ENCODE results near the gene DIMT1.
A peak's percentile ranks its signal among the peaks of the same experiment; 100 is the strongest.

Gene DIMT1

GRCh38 chr5:62369039-62369438 lies 34.7 kb downstream of the DIMT1 start:
- no peak for FAIRE-seq

- FAIRE-seq: no peak
These were observed 41.0 kb downstream of the DIMT1 start for GRCh38 chr5:62362701-62363100.

- peak; percentile 99 for FAIRE-seq
These were observed 49.5 kb downstream of the DIMT1 start for GRCh38 chr5:62354028-62354874.

DNA sequence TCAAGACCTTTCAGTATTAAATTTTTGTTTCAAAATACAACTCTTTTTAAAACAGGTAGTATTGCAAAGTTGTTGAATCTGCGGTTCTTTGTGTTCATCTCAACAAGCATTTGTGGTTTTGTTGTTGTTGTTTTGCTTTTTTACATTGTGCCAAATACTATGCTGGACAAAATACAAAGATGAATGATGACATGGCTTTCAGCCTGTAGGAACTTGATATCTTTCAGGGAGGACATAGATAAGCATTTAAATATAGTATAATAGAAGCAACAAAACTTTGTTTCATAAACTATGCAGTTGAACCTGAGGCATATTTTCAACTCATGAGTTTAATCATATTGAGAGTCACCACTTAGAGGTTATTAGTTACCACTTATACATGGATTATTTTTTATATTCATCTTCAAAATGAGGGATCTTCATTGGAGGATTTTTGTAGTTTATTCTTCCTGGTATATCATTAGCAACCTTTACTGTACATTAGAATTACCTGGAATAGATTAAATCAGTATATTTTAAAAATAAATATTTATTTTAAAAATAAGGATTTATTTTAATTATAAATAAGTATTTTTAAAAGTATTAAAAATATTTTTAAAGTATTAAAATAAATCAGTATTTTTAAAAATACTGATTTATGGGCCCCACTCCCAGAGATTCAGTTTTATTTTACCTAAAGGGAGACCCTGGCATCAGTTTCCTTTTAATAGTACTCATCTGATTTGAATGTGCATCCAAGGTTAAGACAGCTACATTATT lies 54.8 kb downstream of the DIMT1 start:
- FAIRE-seq: no peak

DNA sequence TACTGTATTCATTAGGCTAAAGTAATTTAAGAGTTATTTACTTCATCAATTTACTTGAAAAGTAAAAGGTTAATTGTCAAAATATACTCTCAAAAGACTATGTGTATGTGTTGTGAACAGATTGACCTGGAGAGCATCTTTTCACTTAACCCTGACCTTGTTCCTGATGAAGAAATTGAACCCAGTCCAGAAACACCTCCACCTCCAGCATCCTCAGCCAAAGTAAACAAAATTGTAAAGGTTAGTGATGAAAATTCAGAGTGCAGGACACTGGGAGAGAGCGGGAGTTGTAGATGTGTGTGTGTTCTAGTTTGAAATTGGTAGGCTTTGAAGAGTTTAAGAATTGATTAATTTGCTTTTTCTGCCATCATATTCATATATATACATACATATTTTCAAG lies 55.8 kb downstream of the DIMT1 start:
- no peak for FAIRE-seq

GRCh38 chr5:62346748-62347147 lies 57.0 kb downstream of the DIMT1 start:
- no peak for FAIRE-seq

- no peak for FAIRE-seq
These were observed 60.3 kb downstream of the DIMT1 start for GRCh38 chr5:62343428-62343827.

GRCh38 chr5:62342476-62342837 lies 61.2 kb downstream of the DIMT1 start:
- FAIRE-seq: no peak

- no peak for FAIRE-seq
These were observed 61.8 kb downstream of the DIMT1 start for GRCh38 chr5:62341783-62342475.

GRCh38 chr5:62340979-62341378 lies 62.7 kb downstream of the DIMT1 start:
- no peak for FAIRE-seq

DNA sequence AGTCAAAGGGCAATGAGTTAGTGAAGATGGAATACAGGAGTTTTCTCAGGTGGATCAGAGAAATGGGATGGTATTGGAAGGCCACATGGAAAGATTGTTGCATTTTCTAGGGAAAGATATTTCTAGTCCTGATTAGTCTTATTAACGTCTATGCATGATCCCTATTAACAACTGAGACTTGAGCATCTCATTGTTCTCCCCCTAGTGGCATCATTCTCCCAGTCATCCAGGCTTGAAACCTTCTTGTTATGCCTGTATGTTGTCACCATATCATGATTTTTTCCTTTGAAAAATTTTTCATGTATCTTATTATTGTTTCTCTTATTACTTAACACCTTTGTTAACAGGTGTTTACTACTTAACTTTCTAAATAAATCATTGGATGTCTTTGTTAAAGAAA lies 63.3 kb downstream of the DIMT1 start:
- no peak for FAIRE-seq

Measured in islet of Langerhans (tissue), 1 donor.